ENCODE results near the gene USP15.

The USP15 gene

DNA sequence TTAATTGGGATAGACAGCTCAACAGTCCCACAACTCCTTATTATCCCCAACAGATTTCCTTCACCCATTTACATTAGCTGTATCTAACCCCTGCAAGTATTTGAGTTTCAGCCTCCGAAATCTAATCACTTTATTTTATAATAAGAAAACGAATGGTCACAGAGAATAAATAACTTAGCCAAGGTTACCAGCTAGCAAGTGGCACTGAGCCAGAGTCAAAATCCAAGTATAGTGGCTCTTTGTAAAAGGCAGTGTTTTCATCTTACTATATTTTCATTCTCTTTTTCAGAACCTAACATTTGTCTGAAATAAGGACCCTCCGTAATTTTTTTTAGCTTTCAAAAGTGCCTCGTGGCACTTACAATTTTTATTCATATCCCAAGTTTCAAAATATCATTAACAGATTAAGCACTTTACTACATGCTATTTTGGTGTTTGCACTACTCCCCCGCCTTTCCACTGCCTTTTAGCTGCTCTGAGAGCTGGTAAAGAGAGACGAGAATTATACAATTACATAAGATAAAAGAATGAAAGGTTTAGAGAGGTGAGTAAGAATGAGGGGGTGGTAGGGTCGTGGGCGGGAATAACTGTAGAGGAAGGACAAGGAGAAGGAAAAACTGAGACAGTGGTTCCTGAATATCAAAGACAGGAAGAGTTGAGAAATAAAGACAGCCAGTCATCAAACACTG lies 3.7 kb upstream of the USP15 start:
- peak; percentile 59 to 71 for DNase-seq (ENCODE audit: low read depth in 2 of 2, low spot score in 1 of 2)

DNA sequence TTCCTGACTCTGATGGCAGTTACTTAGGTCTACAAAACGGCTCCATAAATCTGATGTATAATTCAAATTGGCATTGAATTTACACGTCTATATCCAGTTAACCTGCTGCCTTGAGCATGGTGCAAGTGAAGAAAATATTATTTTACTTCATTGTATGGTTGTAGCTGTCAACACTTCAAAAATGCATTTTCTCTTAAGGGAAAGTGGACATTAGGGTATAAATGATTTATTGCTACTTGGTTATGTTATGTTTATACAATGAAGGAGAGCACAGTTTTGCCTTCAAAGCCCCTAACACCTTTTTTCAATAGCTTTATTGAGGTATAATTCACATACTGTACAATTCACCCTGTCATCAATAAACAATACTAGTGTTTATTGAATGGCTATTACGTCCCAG lies 2.0 kb upstream of the USP15 start:
- DNase-seq (ENCODE audit: low read depth in 2 of 2, low spot score in 1 of 2): no peak

DNA sequence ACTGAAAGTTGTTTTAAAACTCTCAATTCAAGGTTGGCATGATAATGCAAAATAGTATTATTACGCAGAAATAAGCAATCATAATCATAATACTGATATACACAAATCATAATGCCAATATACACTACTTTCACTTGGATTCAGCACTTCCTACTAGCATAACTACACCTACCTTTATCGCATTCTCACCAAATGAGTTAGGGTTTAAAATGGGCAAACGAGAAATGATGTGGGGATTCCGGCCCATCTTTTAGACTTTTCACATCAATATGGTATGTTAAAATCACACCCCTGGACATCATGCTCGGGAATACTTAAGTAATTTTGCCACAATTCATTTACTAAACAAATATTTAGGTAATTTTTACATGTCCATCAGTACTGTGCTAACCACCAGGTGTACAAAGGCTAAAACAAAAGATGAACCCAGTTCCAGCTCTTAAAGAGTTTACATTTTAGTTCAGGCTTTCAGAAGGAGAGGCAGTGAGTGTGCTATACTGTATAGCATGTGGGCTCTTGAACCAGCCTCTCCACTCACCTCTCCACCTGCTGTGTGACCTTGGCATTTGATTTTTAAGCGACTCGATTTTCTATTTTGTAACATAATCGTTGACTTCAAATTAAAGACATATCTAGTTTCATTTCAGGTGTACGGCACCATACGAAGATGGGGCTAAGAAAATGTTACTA lies 1.1 kb upstream of the USP15 start:
- no peak for DNase-seq (ENCODE audit: low read depth in 2 of 2, low spot score in 1 of 2)

DNA sequence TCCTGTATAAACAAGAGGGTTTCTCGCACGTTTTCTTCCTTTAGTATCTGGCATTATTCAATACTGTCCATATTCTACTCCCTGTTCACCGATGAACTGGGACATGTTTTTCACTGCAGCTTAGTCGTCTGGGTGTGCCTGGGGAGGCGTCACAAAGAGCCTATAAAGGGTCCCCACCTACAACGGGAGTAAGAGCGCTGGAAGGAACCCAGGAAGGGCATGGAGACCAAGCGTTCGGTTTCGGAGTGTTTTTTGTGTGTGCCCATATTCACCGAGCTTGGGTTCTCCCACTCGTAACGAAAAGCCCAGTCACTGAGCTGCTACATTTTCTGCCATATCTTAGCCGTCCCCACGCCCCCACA lies 592 bp upstream of the USP15 start:
- no peak for DNase-seq (ENCODE audit: low read depth in 2 of 2, low spot score in 1 of 2)

DNA sequence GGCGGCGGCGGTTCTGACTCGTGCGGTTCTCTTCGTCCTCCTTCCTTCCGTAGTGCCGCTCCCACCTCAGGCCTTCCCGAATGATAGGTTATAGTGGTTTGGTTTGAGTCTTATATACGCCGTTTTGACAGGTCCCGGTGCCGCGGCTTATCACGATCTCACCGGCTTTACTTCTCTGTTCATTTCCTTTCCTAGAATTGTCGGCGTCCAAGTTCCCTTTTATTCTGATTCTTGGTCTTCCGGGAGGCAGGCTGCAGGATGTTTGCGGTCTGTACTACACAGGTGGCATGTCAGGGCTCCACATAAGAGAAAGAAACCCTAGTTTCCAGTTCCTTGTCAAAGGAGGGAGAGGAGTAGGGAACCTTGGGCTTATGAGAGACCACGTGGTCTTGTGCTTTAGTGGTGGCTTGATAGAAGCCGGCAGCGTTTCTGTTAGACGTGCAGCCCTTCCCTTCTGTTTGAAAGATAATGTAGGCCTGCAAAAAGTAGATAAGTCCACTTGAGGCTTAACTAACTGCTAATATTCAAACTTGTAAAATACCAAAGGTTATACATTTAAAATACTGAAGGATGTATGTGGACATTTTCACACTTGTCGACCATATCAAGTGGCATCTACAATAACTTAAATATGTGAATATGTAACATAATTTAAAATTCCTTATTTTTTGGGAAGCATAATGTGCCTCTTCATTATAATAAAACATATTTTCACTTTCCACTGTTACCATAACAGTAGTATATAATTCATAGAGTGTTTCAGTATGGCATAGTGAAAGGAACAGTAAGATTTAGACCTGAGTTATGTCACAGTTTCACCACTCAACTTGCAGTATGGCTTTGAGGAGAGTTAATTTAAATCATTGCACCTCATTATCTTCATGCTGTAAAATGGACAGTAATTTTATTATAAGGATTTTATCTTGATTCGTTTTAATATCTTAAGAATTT lies 804 bp downstream of the USP15 start:
- DNase-seq (ENCODE audit: low read depth in 2 of 2, low spot score in 1 of 2): peak; percentile 4 to 10

DNA sequence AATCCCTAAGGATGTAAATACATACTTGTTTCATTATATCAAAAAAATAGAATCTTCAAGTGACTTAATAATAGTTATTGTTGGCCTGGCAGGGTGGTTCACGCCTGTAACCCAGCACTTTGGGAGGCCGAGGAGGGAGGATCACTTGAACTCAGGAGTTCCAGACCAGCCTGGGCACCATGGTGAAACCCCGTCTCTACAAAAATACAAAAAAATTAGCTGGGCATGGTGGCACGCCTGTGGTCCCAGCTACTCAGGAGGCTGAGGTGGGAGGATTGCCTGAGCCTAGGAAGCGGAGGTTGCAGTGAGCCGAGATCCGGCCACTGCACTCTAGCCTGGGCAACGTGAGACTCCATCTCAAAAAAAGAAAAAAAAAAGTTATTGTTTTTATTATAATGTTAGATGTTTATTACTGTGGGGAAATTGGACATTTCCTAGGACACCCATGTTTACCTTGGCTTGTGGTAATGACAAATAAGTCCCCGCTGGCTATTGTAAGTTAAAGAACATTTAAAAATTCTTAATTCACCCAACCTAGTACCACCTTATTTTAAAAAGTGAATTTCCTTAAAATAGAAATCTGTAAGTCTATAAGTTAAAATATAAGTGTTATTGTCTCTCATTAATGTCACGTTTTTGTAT lies 1.8 kb downstream of the USP15 start:
- DNase-seq (ENCODE audit: low read depth in 2 of 2, low spot score in 1 of 2): no peak

DNA sequence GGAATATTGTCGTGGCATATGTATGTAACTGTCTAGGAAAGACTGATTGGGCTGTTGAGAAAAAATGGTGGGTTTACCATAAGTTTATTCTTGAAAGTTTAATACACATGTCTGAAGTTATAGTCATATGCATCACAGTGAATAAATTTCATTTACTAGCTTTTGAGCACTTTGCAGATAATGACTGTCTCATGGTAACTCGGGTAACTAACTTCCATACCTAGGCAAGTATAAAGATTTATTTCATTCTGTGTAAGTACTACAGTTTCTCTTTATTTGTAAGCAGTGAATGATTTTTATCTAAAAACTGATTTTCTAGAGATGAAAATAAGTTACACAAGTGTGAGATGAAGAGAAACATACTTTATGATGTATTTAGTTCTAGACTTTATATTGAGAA lies 3.0 kb downstream of the USP15 start:
- no peak for DNase-seq (ENCODE audit: low read depth in 2 of 2, low spot score in 1 of 2)

DNA sequence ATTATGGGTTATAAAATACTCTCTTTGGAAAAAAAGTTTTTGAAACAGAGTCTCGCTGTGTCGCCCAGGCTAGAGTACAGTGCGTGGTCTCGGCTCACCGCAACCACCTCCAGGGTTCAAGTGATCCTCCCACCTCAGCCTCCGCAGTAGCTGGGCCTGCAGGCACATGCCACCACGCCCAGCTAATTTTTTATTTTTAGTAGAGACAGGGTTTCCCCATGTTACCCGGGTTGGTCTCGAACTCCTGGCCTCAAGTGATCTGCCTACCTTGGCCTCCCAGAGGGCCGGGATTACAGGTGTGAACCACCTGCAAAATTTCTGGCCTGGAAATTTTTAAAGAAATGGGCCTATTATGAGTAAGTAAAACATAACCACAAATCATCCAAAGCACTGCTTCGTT lies 3.8 kb downstream of the USP15 start:
- peak in 1 of 2 donors; percentile 6 for DNase-seq (ENCODE audit: low read depth in 2 of 2, low spot score in 1 of 2)

DNA sequence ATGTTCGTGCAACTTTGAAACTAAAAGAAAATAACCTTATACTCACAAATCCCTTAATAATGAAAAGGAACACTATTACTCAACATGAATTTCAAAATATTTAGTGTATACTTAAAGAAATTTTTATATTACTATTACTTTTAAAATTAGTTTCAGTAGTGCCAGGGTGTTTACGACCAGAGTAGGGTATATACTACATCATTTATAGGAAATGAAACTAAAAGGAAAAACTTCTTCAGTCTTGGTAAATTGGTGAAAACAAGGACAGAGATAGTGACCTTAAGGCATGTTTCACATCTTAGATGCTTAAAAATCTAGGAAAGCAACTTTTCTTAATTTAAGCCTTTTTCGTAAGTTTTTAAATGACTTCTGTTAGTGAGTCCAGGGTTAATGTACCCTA lies 4.5 kb downstream of the USP15 start:
- DNase-seq (ENCODE audit: low read depth in 2 of 2, low spot score in 1 of 2): no peak

DNA sequence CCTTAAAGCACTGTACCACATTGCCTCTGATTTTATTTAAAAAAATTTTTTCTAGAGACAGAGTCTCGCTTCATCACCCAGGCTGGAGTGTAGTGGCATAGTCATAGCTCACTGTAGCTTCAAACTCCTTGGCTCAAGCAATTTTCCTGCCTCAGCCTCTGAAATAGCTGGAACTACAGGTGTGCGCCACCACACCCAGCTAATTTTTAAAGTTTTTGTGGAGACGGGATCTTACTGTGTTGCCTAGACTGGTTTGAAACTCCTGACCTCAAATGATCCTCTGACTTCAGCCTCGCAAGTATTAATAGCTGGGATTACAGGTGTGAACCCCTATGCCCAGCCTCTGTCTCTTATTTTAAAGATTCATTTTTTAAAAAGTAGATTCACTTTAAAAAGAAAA lies 5.3 kb downstream of the USP15 start:
- no peak for DNase-seq (ENCODE audit: low read depth in 2 of 2, low spot score in 1 of 2)

DNA sequence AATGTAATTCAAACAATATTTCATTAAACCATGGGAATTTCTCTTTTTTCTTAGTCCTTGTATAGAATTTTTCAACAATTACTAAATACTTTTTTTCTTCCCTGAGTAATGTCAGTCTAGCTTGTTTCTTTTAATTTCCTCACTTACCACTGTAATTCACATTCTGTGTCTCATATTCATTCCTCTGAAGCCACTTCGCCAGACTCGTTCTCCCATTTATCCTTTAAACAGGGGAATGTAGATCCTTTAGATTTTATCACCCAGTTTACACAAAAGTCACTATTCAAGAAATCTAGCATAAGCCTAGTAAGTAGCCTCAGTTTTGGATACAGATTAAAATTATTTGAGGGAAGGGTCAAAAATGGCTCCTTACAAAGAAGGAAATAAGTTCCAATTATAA lies 6.8 kb downstream of the USP15 start:
- no peak for DNase-seq (ENCODE audit: low read depth in 2 of 2, low spot score in 1 of 2)

DNA sequence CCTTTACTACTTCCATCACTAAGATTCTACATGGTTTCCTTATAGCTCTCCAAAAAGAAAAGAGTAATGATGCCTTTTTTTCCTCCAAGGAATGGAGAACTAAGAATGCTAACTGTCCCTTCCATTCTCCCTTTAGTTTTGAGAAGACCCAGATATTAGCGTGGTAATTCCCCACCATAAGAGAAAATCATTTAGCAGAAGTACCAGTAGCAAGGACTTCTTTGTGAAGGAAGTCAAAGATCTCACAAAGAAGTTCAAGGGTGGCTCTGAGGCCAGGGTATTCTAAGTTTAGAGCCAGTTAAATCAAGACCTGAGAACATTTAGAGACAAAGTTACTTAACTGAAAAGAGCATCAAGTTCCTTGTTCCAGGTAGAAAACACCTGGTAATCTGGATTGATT lies 7.3 kb downstream of the USP15 start:
- DNase-seq (ENCODE audit: low read depth in 2 of 2, low spot score in 1 of 2): no peak

DNA sequence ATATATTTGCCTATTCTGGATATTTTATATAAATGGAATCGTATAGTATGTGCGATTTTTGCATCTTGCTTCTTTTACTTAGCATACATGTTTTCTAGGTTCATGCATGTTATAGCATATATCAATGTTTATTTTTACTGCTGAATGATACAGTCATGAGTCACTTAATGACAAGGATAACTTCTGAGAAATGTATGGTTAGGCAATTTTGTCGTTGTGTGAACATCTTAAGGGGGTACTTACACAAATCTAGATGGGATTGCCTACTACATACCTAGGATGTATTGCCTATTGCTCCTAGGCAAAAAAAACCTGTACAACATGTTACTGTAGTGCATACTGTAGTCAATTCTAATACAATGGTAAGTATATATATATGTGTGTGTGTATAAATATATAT lies 8.8 kb downstream of the USP15 start:
- no peak for DNase-seq (ENCODE audit: low read depth in 2 of 2, low spot score in 1 of 2)

DNA sequence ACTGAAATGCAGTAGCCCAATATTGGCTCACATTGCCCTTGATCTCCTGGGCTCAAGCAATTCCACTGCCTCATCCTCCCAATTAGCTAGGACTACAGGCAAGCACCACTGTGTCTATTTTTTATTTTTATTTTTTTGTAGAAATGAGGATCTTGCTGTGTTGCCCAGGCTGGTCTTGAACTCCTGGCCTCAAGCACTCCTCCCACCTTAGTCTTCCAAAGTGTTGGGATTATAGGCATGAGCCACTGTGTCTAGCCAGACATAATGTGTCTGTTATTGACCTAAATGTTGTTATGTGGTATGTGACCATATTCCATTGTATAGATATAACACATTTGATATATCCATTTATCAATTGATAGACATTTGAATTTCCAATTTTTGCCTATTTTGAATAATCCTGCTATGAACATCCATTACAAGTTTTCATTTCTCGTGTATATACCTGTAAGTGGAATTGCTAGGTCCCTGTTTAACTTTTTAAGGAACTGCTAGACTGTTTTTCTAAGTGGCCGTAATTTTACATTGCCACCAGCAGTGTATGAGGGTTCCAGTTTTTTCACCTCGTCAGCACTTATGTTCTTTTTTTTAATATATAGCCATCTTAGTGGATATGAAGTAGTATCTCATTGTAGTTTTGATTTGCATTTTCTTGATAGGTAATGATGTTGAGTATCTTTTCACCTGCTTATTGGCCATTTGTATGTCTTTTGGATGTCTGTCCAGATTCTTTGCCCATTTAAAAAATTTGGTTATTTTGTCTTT lies 9.4 kb downstream of the USP15 start:
- no peak for DNase-seq (ENCODE audit: low read depth in 2 of 2, low spot score in 1 of 2)

DNA sequence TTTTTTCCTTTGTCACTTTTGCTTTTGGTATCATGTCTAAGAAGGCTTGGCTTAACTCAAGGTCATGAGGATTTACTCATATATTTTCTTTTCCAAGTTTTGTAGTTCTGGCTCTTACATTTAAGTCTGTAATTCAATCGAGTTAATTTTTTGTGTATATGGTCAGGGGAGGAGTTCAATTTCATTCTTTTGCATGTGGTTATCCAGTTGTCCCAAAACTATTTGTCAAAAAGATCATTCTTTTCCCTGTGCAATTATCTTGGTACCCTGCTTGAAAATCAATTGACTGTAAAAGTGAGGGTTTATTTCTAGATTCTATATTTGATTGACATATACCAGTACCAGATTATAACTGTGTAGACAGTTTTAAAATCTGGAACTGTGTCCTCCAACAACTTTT lies 10.2 kb downstream of the USP15 start:
- DNase-seq (ENCODE audit: low read depth in 2 of 2, low spot score in 1 of 2): no peak

DNA sequence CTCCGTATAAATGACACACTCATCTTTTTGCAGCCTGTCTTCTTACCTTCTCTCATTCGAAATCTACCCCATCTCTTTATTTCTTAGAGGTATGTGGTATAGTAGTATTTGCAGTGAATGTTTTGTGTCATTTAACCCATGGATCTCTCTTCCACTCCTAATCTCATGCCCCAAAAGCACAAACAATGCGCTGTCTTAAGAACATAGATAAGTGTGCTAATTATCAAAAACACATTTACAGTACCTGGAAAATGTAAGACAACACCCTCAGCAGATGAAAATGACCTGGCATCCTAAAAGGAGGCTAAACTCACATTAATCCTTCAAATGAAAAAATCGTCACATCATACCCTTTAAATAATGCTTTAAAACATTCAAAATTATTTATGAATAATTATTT lies 10.7 kb downstream of the USP15 start:
- DNase-seq (ENCODE audit: low read depth in 2 of 2, low spot score in 1 of 2): no peak

DNA sequence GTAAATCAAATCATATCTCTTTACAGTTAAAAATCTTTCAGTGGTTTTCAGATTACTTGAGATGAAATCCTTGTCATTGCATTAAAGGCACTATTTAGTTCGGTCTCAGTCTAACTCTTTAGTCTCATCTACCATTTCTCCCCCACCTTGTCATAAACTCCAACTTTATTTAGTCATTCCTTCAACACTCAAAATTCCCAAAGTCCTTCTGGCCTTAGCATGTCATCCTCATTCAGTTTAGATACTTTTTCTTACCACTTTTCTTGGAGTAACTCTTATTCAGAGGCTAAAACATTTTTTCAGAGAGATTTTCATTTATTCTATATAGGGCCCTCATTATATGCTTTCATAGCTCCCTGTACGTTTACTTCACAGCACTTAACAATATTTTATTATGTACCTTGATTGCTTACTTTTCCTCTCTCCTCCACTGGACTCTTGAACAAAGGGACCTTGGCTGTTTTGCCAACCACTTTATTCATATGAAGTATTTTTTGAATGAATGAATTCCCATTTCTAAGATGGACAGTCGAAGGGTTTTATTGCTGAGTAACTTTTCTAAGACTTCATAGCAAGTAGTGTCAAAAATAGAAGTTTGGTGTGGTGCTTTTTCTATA lies 12.8 kb downstream of the USP15 start:
- no peak for DNase-seq (ENCODE audit: low read depth in 2 of 2, low spot score in 1 of 2)

DNA sequence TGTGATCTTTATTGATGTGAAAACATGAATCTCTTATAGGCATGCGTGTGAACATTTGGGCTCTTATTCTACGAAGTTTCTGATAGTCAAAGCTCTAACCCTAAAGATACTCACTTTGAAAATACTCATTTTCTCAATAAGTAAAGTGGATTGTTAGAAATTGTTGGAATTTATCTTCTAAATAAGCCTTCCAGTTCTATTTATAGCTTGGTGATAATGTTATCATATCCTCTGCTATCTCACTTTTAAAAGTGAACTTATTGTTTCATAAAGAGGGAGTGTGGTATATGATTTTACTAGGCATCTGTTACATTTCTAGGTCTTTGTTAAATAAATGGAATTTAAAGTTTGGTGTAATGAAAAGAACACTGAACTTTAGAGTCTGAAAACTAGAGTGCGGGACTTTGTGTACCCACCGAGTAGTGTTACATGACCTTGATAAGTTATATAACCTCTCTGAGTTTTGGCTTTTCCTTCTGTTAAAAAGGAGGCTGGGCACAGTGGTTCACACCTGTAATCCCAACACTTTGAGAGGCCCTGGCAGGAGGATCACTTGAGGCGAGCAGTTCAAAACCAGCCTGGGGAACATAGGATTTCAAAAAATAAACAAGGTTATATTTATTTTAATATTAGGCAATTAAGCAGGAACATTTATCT lies 13.6 kb downstream of the USP15 start:
- DNase-seq (ENCODE audit: low read depth in 2 of 2, low spot score in 1 of 2): no peak

DNA sequence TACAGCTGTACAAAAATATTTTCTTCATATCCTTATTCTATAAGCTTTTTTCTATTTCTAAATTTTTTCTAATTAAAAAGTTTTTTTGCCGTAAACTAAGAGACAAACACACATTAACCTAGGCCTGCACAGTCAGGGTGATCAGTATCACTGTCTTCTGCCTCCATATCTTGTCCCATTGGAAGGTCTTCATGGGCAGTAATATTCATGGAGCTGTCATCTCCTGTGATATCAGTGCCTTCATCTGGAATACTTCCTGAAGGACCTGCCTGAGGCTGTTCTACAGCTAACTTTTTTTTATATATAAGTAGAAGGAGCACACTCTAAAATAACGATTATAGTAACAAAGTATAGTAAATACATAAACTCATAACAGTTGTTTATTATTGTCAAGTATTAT lies 17.8 kb downstream of the USP15 start:
- DNase-seq (ENCODE audit: low read depth in 2 of 2, low spot score in 1 of 2): no peak

DNA sequence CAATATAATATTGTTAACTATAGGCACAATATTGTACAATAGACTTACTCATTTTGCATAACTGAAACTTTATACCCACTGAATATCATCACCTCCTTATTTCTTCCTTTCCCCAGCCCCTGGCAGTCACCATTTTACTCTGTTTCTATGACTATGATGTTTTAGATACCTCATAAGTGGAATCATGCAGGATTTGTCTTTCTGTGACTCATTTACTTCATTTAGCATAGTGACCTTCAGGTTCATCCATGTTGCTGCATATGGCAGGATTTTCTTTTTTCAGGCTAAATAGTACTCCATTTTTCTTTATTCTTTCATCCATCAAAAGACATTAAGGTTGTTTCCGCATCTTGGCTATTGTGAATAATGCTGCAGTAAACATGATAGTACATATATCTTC lies 18.9 kb downstream of the USP15 start:
- no peak for DNase-seq (ENCODE audit: low read depth in 2 of 2, low spot score in 1 of 2)
